T-cell (primary cell): ENCODE data around the gene MAPKAP1. TPM values are rescaled to one million over a fixed set of nuclear protein-coding genes. Genes with fewer than 3 reads are reported as not detected.

Source experiments
- ATAC-seq, 4 experiments: fragments of 200-7000 bp in 3 of 4; fragments of 150-1000 bp in 1 of 4; cut with Tn5 transposase; replicated peaks in 1 of 4; 1 replicate in 3 of 4; 2 replicates in 1 of 4; pipeline ENCODE4 v1.10.0; 2021; ENCODE audit warnings: moderate library complexity in 3 of 4, mild to moderate bottlenecking in 2 of 4, moderate number of reproducible peaks in 1 of 4
- CTCF ChIA-PET, 2 donors: fragments of 300-600 bp; sonication (Branson Sonifier 250); formaldehyde crosslinking; loops; one replicate each; lab custom pipeline; 2022; ENCODE audit warnings: antibody characterized with exemption in 2 of 2; lab: Charles Lee
- POLR2A ChIA-PET, 2 donors: fragments of 300-600 bp; sonication (Branson Sonifier 250); formaldehyde crosslinking; loops; one replicate each; lab custom pipeline; 2022; ENCODE audit warnings: antibody characterized with exemption in 2 of 2; lab: Charles Lee
- DNase-seq, 35 experiments: peaks; one replicate each; pipeline versions ENCODE4 v3.0.0 to v3.0.0-alpha.2; 2013 to 2023
- H3K27ac ChIP-seq: one replicate; pipeline ENCODE4 v1.5.1; 2013; ENCODE audit warnings: low read length
- H3K27me3 ChIP-seq, 2 experiments: replicated peaks in 1 of 2; 1 replicate in 1 of 2; 2 replicates in 1 of 2; pipeline versions ENCODE4 v1.6.1 to v1.7.0; 2013; ENCODE audit warnings: low read length in 1 of 2, mixed read lengths in 1 of 2; ENCODE audit not compliant: control insufficient read depth in 2 of 2, insufficient read depth in 2 of 2; ENCODE audit errors: extremely low read depth in 1 of 2
- H3K36me3 ChIP-seq, 2 donors: 1 replicate in 1 of 2; 2 replicates in 1 of 2; pipeline versions ENCODE4 v1.6.1 to v1.7.0; 2013; ENCODE audit warnings: low read length in 1 of 2; ENCODE audit not compliant: control insufficient read depth in 2 of 2, insufficient read depth in 1 of 2; ENCODE audit errors: extremely low read depth in 1 of 2
- H3K4me1 ChIP-seq, 2 experiments: 1 replicate in 1 of 2; 2 replicates in 1 of 2; pipeline versions ENCODE4 v1.6.1 to v1.7.0; 2013; ENCODE audit warnings: low read length in 2 of 2, mixed read lengths in 1 of 2; ENCODE audit not compliant: insufficient read depth in 2 of 2, control insufficient read depth in 1 of 2; ENCODE audit errors: extremely low read depth in 1 of 2
- H3K4me3 ChIP-seq, 2 donors: 1 replicate in 1 of 2; 2 replicates in 1 of 2; pipeline versions ENCODE4 v1.5.1 to v1.7.0; 2013; ENCODE audit warnings: mild to moderate bottlenecking in 2 of 2, low read length in 1 of 2, moderate library complexity in 1 of 2; ENCODE audit not compliant: control insufficient read depth in 1 of 2; ENCODE audit errors: extremely low read depth in 1 of 2
- H3K9me3 ChIP-seq: 2 replicates; pipeline ENCODE4 v1.7.0; 2013
- H3K27ac Mint-ChIP-seq, 2 donors: one replicate each; pipeline ENCODE4 v1.8.0; 2020 to 2021; ENCODE audit warnings: mild to moderate bottlenecking in 2 of 2, mixed read lengths in 2 of 2
- H3K27me3 Mint-ChIP-seq, 2 donors: one replicate each; pipeline ENCODE4 v1.8.0; 2021 to 2022; ENCODE audit warnings: mixed read lengths in 2 of 2
- H3K36me3 Mint-ChIP-seq: one replicate; pipeline ENCODE4 v1.8.0; 2021; ENCODE audit warnings: mixed read lengths
- H3K4me1 Mint-ChIP-seq, 3 donors: one replicate each; pipeline ENCODE4 v1.8.0; 2020 to 2022; ENCODE audit warnings: mixed read lengths in 3 of 3, mild to moderate bottlenecking in 1 of 3
- H3K4me3 Mint-ChIP-seq, 3 donors: one replicate each; pipeline ENCODE4 v1.8.0; 2020 to 2022; ENCODE audit warnings: mild to moderate bottlenecking in 3 of 3, mixed read lengths in 3 of 3, moderate library complexity in 3 of 3
- H3K9me3 Mint-ChIP-seq, 3 donors: one replicate each; pipeline ENCODE4 v1.8.0; 2020 to 2022; ENCODE audit warnings: mixed read lengths in 3 of 3
- WGBS: methylation state at CpG from one replicate; pipeline ENCODE4 v1.1.5; 2013; ENCODE audit warnings: missing lambda C conversion rate; ENCODE audit not compliant: insufficient coverage; 5-methylcytosine and 5-hydroxymethylcytosine counted together
- total RNA-seq, 35 experiments: library from RNA in 6 of 35; stranded (reverse) in 6 of 35; fragments of 120-200 nt in 1 of 35; gene quantifications; one replicate each; pipeline versions ENCODE4 v1.2.1 to v1.2.4 and lab custom pipeline; 2013 to 2026

The MAPKAP1 gene
- total RNA-seq, 5 donors from 2014 or later (not counting 1 experiment from before 2014, with no cell fraction given), result 50.2 to 60.3 (median 55.6) TPM

DNA sequence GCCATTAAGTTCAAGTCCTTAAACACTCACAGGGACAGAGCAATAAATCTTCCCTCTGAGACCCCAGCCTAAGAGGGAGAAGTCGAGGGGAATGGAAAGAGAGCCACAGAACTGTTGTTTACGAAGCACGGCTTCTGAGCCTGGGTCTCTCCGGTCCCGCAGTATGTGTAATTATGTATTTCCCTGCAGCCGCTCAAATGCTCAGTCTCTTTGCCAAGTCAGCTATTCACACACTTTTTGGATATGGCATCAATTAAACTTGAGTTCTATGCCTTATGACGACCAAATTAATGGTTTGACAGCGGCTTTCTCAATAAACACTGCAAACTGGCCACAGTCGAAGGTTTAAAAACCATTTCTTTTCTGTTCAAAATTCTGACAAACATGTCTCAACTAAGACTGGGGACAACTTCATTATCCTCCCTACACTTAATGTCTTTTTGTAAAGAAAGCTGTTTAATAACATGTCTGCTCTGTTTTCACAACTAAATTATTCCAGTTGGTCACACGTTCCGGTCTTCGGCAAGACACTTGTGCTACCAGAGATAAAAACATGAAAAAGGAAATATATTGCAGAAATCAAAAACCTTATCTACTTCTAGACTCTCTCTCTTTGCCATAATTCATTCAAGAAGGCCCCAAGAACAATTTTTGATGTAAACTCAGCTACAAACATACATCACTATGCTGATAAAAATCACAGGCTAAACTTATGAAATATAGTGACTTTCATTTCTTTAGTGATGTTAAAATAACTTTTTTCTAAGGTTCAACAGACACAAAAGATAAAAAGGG lies 242.2 kb downstream of the MAPKAP1 start:
- CTCF ChIA-PET, result no interaction called here
- H3K36me3 Mint-ChIP-seq, result peaks cover 40% of the 10 kb centered on the region
- DNase-seq, result no peak

DNA sequence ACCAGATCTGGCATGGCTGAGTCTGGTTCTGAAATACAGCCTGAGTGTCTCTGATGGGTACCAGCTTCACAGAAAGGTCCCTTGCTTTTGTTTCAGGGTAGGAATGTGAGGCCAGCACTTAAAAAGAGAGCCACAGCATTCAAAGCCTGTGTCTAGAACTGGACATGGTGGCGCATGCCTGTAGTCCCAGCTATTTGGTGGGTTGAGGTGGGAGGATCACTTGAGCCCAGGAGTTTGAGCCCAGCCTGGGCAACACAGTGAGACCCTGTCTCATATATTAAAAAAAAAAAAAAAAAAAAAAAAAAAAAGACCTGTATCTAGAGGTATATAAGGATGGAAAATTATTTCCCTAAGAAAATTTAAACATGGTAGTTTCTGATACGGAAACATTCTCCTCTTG lies 243.1 kb downstream of the MAPKAP1 start:
- Mint-ChIP-seq H3K9me3 (no peaks in the 10 kb centered on the region), H3K36me3 (peaks cover 41% of the 10 kb centered on the region), H3K27me3 (no peaks in the 10 kb centered on the region), H3K27ac (no peak overlapping the region), H3K4me3 (no peak overlapping the region), H3K4me1 (no peaks in the 10 kb centered on the region)
- no peaks in the 10 kb centered on the region for H3K9me3 ChIP-seq
- DNase-seq (no peak), ATAC-seq (no peak)
- WGBS, result no CpG with 5 or more reads among the region's 2 CpGs
- H3K4me3 ChIP-seq, result no peak overlapping the region
- POLR2A ChIA-PET, result interaction anchor here in 1 of 2 donors (0.6 kb wide), 1 partner anchor 95 kb away, joined by 3 read pairs; no protein-coding TSS in a partner anchor
- H3K4me1 ChIP-seq, result no peaks in the 10 kb centered on the region
- H3K36me3 ChIP-seq, result peaks cover 10 to 20% of the 10 kb centered on the region in 2 donors
- no peak overlapping the region for H3K27ac ChIP-seq
- CTCF ChIA-PET, result no interaction called here
- H3K27me3 ChIP-seq, result no peaks in the 10 kb centered on the region

More for the DNA sequence above, 242.2 kb downstream of the MAPKAP1 start:
- H3K27me3 ChIP-seq, result no peaks in the 10 kb centered on the region
- H3K4me1 ChIP-seq, result no peaks in the 10 kb centered on the region
- ATAC-seq, result no peak
- H3K4me3 ChIP-seq, result no peak overlapping the region
- Mint-ChIP-seq H3K4me3 (no peak overlapping the region), H3K4me1 (no peaks in the 10 kb centered on the region), H3K27me3 (no peaks in the 10 kb centered on the region), H3K27ac (no peak overlapping the region), H3K9me3 (no peaks in the 10 kb centered on the region)
- H3K27ac ChIP-seq, result no peak overlapping the region
- WGBS, result 100% methylated on average over 5 of the region's 12 CpGs
- H3K9me3 ChIP-seq, result no peaks in the 10 kb centered on the region
- POLR2A ChIA-PET, result interaction anchor here in 1 of 2 donors (0.5 kb wide), 1 partner anchor 478 kb away, joined by 3 read pairs; no protein-coding TSS in a partner anchor
- H3K36me3 ChIP-seq, result peaks cover 10 to 20% of the 10 kb centered on the region in 2 donors

DNA sequence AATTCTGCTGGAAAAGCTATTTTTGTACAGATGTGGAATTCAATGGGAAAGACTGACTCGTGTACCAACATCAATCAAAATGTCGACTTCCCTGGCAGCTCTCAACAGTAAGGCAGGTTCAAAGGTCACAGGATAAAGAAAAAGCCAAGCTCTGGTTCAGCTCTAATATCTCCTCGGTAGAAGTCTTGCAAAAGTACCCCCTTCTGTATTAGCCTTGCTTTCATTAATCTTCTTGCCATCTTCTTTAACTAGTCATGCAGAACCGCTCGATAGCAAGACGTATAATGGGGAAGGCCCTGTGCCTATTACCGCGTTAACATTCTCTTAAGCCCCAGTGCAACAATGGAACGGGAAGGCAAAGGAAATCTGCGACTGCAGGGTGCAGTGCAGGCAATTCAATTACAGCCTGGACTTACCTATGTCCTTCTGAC lies 244.1 kb downstream of the MAPKAP1 start:
- H3K4me3 Mint-ChIP-seq, result no peak overlapping the region
- peaks cover 0 to 3% (median under 1%) of the 10 kb centered on the region in 3 donors for H3K9me3 Mint-ChIP-seq
- Histone ChIP-seq H3K27me3 (no peaks in the 10 kb centered on the region), H3K9me3 (peaks cover 1% of the 10 kb centered on the region), H3K4me1 (no peaks in the 10 kb centered on the region), H3K27ac (no peak overlapping the region), H3K4me3 (no peak overlapping the region), H3K36me3 (peaks cover 10 to 20% of the 10 kb centered on the region in 2 donors)
- POLR2A ChIA-PET, result interaction anchor here in 1 of 2 donors (0.6 kb wide), 1 partner anchor 44 kb away, joined by 5 read pairs; no protein-coding TSS in a partner anchor
- no peaks in the 10 kb centered on the region for H3K4me1 Mint-ChIP-seq
- H3K27me3 Mint-ChIP-seq, result no peaks in the 10 kb centered on the region
- no peak overlapping the region for H3K27ac Mint-ChIP-seq
- CTCF ChIA-PET, result no interaction called here
- no peak for DNase-seq
- peaks cover 41% of the 10 kb centered on the region for H3K36me3 Mint-ChIP-seq
- WGBS, result 100% methylated on average over 9 of the region's 10 CpGs
- ATAC-seq, result no peak

DNA sequence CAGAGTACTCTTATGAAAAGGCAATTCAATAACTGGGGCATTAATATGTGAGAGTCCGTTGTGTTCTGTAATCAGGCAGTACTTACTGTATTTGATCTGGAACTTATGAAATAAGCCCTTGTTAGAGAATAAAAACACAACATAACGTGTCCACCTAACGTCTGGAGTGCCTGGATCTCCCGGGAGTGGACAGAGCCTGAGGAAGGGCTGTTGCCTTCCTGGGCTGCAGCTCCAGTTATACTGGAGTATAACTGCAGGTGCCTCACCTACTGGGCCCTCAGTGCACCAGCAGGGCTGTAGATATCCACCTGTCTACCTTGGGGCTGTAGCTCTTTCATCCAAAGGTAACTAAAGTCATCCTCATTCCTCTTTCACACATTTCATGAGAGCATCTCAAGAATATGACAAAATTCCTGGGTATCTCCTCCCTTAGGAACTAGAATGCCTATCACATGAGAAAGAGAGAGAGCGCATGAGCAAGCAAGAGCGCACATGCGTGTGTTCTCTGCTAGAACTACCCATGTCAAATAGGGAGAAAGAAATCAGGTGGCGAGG lies 245.3 kb downstream of the MAPKAP1 start:
- Histone ChIP-seq H3K9me3 (peaks cover 2% of the 10 kb centered on the region), H3K36me3 (peaks cover 10 to 20% of the 10 kb centered on the region in 2 donors), H3K27me3 (no peaks in the 10 kb centered on the region), H3K4me3 (no peak overlapping the region), H3K27ac (no peak overlapping the region), H3K4me1 (no peaks in the 10 kb centered on the region)
- WGBS, result 100% methylated on average over 3 of the region's 8 CpGs
- no peak overlapping the region for H3K27ac Mint-ChIP-seq
- no peak overlapping the region for H3K4me3 Mint-ChIP-seq
- DNase-seq, result no peak
- no peaks in the 10 kb centered on the region for H3K4me1 Mint-ChIP-seq
- CTCF ChIA-PET, result no interaction called here
- peaks cover 52% of the 10 kb centered on the region for H3K36me3 Mint-ChIP-seq
- peaks cover 4 to 9% (median 6%) of the 10 kb centered on the region in 3 donors for H3K9me3 Mint-ChIP-seq
- no peaks in the 10 kb centered on the region for H3K27me3 Mint-ChIP-seq
- no peak for ATAC-seq
- POLR2A ChIA-PET, result no interaction called here

DNA sequence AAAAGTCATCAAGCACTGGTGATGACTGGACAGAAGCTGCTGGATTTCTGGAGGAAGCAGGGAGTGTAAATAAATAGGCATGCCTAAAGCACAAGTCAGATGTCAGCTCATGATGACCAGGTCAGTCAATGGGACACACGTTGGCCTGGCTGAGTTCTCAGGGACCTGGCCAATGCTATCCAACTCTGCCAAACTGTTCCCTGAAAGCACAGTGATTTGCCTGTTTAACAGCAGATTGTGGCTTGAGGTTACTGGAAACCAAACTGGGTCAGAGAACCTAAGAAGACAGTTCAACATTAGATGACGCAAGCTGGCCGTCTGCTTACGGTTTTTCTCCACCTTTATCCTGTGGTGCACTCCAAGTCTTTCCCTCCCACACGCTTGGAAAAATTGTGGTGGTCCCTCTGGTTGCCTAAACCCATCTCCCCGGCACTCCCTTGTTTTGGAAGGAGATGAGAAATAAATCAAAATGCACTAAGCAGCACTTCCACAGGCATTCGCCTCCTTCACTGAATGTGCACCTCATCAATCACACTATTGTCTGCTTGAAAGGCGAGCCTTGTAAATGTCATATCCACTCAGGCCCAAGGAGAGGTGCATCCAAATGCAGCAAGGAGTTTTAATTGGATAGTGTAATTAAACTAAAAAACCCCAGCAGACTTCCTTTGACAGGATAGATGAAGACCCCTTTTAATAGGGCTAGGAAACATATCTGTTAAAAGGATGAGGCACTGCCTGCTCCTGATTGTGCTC lies 245.9 kb downstream of the MAPKAP1 start:
- H3K27me3 Mint-ChIP-seq, result no peaks in the 10 kb centered on the region
- H3K36me3 ChIP-seq, result peaks cover 6 to 18% of the 10 kb centered on the region in 2 donors
- H3K27ac ChIP-seq, result no peak overlapping the region
- H3K36me3 Mint-ChIP-seq, result peaks cover 58% of the 10 kb centered on the region
- H3K4me3 ChIP-seq, result no peak overlapping the region
- H3K9me3 Mint-ChIP-seq, result peaks cover 8 to 15% (median 8%) of the 10 kb centered on the region in 3 donors
- H3K4me1 Mint-ChIP-seq, result no peaks in the 10 kb centered on the region
- WGBS, result 82% methylated on average over 1 of the region's 8 CpGs
- ChIA-PET POLR2A (no interaction called here), CTCF (no interaction called here)
- no peak for DNase-seq
- H3K27ac Mint-ChIP-seq, result no peak overlapping the region
- no peaks in the 10 kb centered on the region for H3K27me3 ChIP-seq
- H3K4me1 ChIP-seq, result no peaks in the 10 kb centered on the region
- no peak overlapping the region for H3K4me3 Mint-ChIP-seq
- H3K9me3 ChIP-seq, result peaks cover 2% of the 10 kb centered on the region
- no peak for ATAC-seq

DNA sequence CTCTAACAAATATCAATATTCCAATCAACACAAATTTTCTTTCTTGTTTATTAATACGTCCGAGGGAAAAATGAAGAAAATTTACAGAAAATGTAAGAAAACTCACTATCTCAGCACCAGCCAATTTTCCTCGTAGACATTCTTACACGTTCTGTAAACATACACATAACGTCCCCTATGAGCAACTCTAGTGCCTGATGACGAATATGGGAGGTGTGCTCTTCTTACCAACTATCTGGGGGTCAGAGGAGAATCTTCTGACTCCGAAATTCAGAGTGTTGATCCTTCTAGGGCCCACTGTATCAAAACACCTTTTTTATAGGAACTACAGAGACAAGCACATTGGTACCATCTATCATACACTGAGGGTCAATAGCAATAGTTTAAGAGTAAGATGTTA lies 246.7 kb downstream of the MAPKAP1 start:
- CTCF ChIA-PET, result no interaction called here
- ATAC-seq (no peak), DNase-seq (no peak)
- Histone ChIP-seq H3K9me3 (peaks cover 2% of the 10 kb centered on the region), H3K4me1 (no peaks in the 10 kb centered on the region), H3K27ac (no peak overlapping the region), H3K36me3 (peaks cover 6 to 15% of the 10 kb centered on the region in 2 donors), H3K4me3 (no peak overlapping the region), H3K27me3 (no peaks in the 10 kb centered on the region)
- H3K36me3 Mint-ChIP-seq, result peaks cover 62% of the 10 kb centered on the region
- no CpG with 5 or more reads among the region's 7 CpGs for WGBS
- H3K4me1 Mint-ChIP-seq, result no peaks in the 10 kb centered on the region
- H3K9me3 Mint-ChIP-seq, result peaks cover 8 to 15% (median 9%) of the 10 kb centered on the region in 3 donors
- no peaks in the 10 kb centered on the region for H3K27me3 Mint-ChIP-seq
- POLR2A ChIA-PET, result no interaction called here
- H3K4me3 Mint-ChIP-seq, result no peak overlapping the region
- H3K27ac Mint-ChIP-seq, result no peak overlapping the region
